ENCODE measurements around the gene PPP2R5C.
A peak's percentile ranks its signal among the peaks of the same experiment; 100 is the strongest.
"Not testable (repeated sequence)": the region's sequence is repeated elsewhere in the genome, so short reads cannot be mapped to it uniquely, and the experiment has no call there.

PPP2R5C gene

GRCh38 chr14:101784631-101785030 lies 23.1 kb downstream of the PPP2R5C start:
- no peak for DNase-seq

DNA sequence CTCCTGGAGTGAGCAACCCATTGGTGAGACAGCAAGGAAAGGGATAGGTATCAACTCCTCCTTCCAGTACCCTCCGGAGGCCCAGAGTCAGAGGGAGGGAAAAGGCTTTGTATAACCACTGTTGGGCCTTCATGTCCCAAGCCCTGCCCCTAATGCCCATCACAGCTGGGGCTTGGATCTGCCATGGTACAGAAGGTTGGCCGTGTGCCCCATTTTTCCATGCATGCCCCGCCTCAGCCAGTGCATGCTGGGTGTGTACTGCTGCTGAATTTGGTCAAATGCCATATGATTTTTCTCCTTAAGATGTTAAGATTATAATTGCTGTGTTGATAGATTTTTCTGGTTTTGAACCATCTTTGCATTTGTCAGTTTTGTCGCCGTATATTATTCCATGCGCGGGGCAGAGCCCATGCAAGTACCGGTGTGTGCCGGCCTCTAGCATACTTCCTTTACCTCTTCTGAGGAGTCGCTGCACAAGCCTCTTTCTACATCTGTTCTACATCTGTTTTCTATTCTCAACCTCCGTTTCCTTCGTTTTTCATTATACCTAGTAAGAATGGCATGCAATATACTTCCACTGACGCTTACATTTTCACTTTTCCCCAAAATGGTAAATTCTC lies 26.6 kb downstream of the PPP2R5C start:
- DNase-seq, result peak; percentile 8 to 72

- DNase-seq, result peak; percentile 42 to 86
Observed at GRCh38 chr14:101789222-101789621, 27.7 kb downstream of the PPP2R5C start.

DNA sequence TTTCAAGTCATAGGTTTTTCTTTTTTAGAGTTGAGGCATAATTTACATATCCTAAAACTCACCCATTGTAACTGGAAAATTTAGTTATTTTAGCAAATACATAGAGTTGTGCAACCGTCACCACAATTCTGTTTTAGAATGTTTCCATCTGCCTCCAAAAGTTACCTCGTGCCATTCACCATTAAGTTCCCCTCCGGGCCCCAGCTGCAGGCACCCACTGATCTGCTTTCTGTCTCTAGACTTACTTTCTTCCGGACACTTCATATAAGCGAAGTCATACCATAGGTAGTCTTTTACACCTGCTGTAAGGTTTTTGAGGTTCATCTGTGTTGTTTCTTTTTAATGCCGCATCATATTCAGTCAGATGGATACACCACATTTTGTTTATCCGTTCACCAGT lies 28.7 kb downstream of the PPP2R5C start:
- no peak for DNase-seq

GRCh38 chr14:101791919-101792572 lies 30.5 kb downstream of the PPP2R5C start:
- DNase-seq, result peak in 1 of 2 experiments; percentile 14

GRCh38 chr14:101796016-101796415 lies 34.5 kb downstream of the PPP2R5C start:
- no peak for DNase-seq

DNA sequence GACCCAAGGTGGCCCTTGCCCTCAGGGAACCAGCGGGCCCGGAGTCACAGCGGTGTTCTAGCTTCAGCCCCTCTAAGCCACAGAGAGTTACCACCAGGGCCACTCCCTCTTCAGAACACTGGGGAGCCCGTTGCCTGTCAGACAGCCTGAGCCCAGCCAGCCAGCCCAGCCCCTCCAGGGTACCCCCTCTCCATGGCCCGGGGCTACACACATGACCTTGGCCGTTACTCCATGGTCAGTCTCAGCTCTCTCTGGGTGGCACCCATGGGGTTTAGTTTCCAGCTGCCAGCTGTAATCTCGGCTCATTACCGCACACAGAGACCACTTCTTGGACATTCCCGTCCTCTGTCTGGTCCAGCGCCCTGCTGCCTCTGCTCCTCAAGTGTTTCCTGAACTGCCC lies 35.0 kb downstream of the PPP2R5C start:
- DNase-seq, result no peak

GRCh38 chr14:101797856-101798255 lies 36.3 kb downstream of the PPP2R5C start:
- no peak for DNase-seq

- DNase-seq, result not testable (repeated sequence)
Observed at GRCh38 chr14:101804373-101804772, 42.9 kb downstream of the PPP2R5C start.

DNA sequence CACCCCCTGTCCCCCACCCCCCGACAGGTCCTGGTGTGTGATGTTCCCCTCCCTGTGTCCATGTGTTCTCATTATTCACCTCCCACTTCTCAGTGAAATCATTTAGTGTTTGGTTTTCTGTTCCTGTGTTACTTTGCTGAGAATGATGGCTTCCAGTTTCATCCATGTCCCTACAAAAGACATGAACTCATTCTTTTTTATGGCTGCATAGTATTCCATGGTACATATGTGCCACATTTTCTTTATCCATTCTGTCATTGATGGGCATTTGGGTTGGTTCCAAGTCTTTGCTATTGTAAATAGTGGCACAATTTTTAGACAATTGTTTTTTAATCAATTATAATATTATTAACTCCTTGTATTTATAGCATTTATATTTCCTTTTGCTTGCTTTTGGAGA lies 44.7 kb downstream of the PPP2R5C start:
- not testable (repeated sequence) for DNase-seq

GRCh38 chr14:101808020-101808641 lies 46.6 kb downstream of the PPP2R5C start:
- no peak for DNase-seq

- DNase-seq, result no peak
Observed at GRCh38 chr14:101808894-101809670, 47.6 kb downstream of the PPP2R5C start.

- DNase-seq, result peak; percentile 96 to 97
Observed at GRCh38 chr14:101809671-101810514, 48.4 kb downstream of the PPP2R5C start.

- no peak for DNase-seq
Observed at GRCh38 chr14:101810897-101811621, 49.5 kb downstream of the PPP2R5C start.

GRCh38 chr14:101812071-101812470 lies 50.6 kb downstream of the PPP2R5C start:
- no peak for DNase-seq

GRCh38 chr14:101813171-101813759 lies 51.8 kb downstream of the PPP2R5C start:
- DNase-seq, result no peak

DNA sequence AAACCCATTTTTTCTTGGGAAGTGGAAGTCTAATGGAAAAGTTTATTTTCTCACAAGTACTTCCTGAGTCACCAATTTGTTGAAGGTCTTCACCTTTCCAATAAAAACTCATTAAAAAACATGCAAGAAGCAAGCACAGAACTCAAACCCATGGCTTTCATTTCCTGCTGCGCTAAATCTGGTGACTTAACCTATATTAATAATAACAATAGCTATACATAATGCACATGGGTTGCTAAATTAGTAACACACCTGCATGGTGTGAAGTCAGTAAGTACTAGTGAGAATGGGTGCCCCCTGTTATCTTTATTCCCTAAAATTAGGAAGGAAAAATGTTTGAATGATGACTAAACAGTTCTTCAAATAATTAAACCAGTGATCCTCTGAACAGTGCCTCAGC lies 52.3 kb downstream of the PPP2R5C start:
- DNase-seq, result no peak

DNA sequence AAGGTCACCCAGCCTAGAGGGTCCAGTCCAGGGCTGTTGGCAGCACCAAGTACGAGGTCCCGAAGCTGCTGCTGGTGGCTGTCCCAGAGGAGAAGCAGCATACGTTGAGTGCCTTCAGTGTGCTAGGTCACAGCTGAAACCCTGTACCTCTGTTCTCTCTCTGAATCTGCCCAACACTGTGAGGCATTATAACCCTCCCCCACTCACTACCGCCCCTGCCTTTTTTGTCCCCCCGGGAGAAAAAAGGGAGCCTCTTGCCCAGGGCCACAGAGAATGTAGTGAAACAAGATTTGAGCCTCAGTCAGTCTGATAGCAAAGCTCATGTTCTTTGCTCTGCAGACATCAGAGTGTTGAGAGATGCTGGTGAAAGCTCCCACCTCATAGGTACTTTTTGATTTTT lies 53.4 kb downstream of the PPP2R5C start:
- no peak for DNase-seq

DNA sequence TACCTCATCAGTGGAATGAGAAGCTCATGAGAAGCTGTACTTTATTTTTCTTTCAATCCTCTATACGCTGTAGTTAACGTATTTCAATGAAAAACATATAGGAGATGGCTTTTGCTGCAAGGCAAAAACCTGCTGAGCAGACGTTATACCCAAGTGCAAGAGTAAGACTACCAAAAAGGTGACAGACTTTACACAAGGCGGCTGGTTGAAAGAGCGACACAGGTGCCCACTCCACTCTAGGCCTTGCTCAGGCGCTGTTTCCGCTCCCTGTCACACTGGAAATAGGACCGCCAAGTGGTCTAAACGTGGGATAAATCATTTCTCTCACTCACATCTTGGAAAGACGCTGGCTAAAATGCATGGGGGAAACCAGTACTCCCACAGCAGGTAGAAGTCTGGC lies 54.5 kb downstream of the PPP2R5C start:
- no peak for DNase-seq

- no peak for DNase-seq
Observed at GRCh38 chr14:101817501-101818001, 56.0 kb downstream of the PPP2R5C start.
